ENCODE measurements around the gene MAPK4. TPM values are rescaled to one million over a fixed set of nuclear protein-coding genes. Genes with fewer than 3 reads are reported as not detected.
A peak's percentile ranks its signal among the peaks of the same experiment; 100 is the strongest.
"Not testable (repeated sequence)": the region's sequence is repeated elsewhere in the genome, so short reads cannot be mapped to it uniquely, and the experiment has no call there.

Gene MAPK4
- total RNA-seq = 1.6 TPM in 1 of 2 replicates, not detected in the other

DNA sequence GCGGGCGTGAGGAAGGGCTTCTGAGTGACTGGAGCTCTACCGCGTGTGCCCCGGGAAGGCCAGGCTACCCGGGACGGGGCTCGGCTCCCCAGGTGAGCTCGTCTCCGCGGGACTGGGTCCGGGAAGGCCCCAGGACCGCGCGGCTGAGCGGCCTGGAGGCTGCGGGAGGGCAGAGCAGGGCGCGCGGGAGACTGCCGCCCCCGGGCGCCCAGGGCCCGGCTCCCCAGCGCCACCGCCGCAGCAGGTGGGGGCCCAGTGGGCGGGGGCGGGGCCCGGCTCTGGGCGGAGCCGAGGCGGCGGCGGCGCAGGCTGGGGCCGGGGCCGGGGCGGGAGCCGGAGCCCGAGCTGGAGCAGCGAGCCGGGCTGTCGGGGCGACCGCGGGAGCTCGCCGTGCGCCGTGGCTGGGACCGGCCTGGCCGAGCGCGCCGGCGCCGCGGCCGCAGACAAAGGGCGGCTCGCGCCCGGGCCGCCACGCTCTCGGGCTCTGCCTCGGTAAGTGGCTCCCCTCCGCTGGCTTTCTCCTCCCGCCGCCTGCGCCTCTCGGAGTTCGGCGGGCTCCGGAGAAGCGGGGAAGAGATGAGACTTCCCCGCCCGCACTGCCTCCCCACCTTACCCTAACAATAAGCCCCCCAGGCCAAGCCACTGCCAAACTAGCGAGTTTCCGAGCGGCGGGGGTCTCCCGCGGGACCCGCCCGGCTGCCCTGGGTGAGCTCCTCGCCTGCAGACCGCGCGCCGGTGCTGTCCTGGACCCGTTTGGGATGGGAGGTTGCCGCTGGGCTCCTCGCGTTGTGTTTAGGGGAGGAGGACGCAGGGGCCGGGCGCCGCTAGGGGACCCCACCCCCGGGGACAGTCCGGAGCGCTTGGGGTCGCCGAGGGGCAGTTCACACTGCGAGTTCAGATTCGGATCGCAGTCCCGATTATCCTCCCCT lies at the start of gene MAPK4:
Gene MAPK4 (plus strand): TSS at position 336 of the 929 bp plus-strand sequence. CDS start 103,872 bp downstream, outside the sequence.
- no peak for DNase-seq (ENCODE audit: low read depth)

DNA sequence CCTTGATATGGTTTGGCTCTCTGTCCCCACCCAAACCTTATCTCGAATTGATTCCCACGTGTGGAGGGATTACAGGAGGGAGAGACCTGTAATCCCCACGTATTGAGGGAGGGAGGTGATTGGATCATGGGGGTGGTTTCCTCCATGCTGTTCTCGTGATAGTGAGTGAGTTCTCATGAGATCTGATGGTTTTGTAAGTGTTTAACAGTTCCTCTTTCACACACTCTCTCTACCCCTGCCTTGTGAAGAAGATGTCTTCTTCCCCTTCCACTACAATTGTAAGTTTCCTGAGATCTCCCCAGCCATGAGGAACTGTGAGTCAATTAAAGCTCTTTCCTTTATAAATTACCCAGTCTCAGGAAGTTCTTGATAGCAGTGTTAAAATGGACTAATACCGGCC lies 42.6 kb upstream of the MAPK4 start:
- not testable (repeated sequence) for DNase-seq (ENCODE audit: low read depth)

DNA sequence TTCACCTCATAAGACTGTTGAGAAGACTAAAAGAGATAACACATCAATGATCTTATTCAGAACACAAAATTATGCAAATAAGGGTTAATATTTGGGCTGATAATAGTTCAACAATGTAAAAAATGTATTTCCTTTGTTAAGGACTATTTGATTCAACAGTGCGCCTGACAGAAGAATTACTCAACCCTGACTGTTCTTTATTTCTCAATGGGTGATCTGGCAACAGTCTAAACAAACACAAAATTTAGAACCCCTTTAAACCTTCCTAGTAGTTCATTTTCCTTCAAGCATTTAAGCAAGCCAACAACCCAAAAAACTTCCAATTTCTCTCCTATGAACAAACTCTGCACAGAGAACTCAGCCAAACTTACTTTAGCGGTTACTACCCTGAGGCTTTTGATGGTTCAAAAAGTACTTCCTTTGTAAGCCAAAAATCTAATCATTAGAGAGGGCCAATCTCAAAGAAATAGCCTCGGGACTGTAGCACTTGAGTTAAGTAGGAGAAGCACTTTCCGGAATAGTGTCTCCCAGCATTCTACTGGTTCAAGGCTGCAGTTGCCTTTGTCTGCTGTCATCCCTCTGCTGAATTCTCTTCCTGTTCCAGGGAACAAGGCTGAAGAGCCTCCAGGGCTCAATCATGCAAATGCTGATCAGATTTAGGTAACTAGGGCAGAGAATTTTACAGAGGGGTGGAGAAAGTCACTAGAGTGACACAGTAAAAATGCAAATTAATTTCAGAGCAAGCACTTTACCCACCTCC lies 40.9 kb upstream of the MAPK4 start:
- peak; percentile 14 for DNase-seq (ENCODE audit: low read depth)

DNA sequence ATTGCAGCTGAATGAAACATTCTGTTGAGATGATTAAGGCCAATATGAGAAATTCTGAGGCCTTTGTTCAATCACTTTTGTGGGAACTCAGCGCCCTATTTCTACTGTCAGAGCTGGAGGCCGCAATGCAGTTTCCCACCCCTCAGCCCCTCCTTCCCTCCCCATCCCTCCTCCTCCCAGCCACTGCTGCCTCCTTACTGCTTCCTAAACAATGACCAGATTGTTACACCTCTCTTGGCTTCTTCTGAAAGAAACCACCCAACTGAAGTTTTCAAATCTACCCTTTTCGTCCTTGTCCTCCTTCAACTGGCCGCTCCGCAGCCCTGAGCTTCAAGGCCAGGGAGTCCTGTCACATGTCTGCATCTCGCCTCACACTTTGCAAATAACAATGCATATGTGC lies 36.7 kb upstream of the MAPK4 start:
- no peak for DNase-seq (ENCODE audit: low read depth)

DNA sequence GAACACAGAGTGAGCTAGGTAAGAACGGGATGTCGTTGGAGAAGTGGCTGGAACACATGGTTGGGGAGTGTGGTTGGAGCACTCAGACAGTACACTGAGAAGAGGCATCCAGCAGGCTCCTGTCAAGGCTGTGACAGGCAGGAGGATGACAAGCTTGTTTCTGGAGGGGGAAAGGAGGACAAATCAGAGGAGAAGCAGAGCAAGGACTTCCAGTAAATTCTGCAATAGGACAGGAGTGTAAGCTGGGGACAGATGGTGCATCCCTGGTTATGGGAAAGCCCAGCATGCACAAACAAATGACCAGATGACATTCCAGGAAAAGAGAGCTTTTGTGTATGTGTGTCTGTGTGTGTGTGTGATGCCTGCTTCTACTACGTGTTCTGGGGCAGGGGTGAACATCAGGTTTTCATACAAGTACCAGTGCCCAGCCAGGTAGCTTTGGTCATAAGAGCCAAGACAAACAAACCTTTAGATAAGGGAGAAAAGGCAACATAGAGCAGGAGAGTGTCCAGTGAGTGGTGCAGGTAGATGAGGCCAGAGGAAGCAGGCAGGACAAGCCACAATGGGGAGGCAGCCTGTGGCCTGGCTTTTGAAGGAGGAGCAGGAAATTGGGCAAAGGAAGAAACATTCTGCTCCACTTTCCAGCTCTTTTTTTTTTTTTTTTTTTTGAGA lies 32.1 kb upstream of the MAPK4 start:
- no peak for DNase-seq (ENCODE audit: low read depth)

DNA sequence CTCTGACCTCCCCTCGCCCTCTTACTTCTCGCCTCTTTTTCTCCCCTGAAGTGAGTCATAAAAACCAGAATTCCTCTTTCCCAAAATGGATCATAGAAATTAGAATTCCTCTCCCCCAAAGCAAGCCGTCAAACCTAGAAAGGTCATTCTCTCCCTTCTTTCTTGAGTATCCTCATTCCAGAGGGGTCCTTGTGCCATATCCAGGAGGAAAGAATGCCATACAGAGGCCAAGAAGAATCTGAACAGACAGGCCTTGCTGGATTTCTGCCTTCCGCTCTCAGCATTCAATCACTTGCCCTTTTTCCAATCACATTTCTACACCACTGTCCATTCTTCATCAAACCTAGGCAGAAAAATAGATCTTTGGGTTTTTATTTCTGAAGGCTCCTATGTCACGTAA lies 31.1 kb upstream of the MAPK4 start:
- DNase-seq (ENCODE audit: low read depth) = no peak

DNA sequence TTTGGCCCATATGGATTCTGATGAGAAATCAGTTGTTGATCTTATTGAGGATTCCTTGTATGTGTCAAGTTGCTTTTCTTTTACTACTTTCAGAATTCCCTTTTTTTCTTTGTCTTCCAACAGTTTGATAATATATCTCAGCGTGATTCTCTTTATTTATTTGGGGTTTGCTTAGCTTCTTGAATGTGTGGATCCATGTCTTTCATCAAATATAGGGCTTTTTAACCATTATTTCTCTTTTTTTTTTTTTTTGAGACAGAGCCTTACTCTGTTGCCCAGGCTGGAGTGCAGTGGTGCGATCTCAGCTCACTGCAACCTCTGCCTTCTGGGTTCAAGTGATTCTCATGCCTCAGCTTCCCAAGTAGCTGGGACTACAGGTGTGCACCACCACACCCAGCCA lies 26.1 kb upstream of the MAPK4 start:
- DNase-seq (ENCODE audit: low read depth) = not testable (repeated sequence)

DNA sequence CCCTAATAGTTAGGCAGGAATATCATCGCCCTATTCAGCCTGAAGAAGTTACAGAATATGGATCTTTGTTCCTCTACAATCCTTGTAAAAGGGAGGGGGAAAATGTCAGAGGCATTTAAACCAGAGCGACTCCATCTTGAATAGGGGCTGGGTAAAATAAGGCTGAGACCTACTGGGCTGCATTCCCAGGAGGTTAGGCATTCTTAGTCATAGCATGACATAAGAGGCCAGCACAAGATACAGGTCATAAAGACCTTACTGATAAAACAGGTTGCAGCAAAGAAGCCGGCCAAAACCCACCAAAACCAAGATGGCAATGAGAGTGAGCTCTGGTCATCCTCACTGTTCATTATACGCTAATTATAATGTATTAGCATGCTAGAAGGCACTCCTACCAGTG lies 15.4 kb upstream of the MAPK4 start:
- DNase-seq (ENCODE audit: low read depth) = not testable (repeated sequence)

DNA sequence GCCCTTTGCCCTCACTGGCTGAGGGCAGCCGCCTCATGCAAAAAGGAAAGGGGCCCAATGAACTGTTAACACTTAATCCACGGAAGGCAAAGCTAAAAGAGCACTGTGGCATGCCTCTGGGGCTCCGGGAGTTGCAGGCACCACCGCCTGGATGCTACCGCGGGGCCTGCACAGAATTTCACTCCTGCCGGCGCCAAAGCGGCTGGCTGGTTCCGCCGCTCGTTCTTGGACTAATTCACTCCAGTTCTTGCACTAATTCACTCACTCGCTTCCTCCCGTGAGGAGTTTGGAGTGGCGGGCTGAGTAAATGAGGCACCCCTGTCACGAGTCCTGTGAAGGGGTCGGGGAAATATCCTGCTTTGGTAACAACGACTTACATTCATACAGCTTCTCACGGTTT lies 14.0 kb upstream of the MAPK4 start:
- DNase-seq (ENCODE audit: low read depth) = no peak

DNA sequence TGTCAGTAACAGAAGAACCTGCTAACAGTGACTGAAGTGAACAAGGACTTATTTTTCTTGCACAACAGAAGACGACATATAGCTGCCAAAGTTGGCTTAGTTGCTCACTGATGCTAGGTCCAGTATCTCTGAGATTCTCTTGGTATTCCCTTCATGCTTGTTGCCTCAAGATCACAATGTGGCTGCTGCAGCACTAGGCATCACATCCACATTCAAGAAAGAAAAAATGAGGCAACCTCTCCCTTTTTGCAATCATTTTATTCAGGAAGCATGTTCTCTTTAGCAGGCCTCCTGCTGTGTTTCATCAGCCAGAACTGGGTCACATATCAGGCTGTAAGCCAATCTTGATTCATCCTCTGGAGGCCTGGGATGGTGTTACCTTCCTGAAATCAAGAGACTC lies 11.7 kb upstream of the MAPK4 start:
- DNase-seq (ENCODE audit: low read depth) = no peak

DNA sequence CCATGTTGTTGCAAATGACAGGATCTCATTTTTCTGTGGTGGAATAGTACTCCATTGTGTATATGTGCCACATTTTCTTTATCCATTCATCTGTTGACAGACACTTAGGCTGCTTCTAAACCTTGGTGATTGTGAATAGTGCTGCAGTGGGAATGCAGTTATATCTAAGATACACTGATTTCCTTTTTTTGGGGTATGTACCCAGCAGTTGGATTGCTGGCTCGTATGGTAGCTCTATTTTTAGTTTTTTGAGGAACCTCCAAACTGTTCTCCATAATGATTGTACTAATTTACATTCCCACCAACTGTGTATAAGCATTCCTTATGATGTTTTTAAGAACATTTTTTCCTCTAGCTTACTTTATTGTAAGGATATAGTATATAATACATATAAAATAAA lies 8.2 kb upstream of the MAPK4 start:
- not testable (repeated sequence) for DNase-seq (ENCODE audit: low read depth)

DNA sequence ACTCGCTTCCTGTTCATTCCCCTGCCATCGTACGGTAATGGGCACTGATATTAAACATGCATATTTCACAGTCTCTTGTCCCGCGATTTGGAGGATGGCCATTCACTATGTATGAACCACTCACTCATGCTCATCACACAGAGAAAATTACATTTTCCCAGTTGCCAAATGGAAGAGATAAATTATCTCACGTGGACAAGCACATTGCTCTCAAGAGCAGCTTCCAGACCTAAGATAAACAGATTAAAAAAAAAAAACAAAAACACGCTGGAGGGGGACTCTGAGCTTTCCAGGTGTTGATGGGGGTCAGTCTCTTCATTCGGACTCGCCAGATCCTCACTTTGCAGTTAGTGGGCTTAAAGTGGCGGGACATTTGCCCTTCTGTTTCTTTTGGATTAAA lies 1.7 kb upstream of the MAPK4 start:
- no peak for DNase-seq (ENCODE audit: low read depth)

DNA sequence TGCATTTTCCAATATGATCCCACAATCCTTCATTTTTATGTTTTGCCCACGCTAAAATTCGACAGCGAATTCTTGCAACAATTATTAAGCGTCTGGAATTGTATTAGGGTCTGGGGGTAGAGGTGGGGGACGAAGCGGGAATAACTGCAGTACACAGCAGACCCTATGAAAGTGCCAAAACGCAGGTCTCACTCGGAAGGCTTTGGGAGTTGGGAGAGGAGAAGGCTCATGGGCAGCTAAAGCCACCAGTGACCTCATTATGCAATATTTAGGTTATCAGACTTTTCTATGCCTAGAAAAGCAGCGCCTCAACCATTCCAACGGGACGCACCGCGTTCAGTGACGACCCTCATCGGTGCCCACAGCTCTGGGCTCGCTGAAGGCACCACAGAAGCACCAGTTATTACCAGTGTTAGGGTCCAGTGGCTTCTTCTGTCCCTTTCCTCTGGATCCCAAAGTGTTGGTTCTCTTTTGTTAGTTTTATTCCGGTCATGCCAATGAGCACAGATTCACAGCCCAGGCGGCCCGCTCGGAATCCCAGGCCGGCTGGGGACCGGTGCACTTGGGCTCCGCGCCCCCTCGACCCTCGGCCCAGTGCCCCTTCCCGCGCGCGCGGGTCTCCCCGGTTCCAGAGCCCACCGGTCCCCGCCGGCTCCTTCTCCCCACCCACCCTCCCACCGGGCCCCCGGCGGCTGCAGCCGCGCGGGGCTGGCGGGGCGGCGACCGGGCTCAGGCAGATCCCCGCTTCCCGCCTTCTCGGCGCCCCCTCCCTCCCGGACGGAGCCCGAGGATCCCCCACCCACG lies 737 bp upstream of the MAPK4 start:
- DNase-seq (ENCODE audit: low read depth) = no peak

DNA sequence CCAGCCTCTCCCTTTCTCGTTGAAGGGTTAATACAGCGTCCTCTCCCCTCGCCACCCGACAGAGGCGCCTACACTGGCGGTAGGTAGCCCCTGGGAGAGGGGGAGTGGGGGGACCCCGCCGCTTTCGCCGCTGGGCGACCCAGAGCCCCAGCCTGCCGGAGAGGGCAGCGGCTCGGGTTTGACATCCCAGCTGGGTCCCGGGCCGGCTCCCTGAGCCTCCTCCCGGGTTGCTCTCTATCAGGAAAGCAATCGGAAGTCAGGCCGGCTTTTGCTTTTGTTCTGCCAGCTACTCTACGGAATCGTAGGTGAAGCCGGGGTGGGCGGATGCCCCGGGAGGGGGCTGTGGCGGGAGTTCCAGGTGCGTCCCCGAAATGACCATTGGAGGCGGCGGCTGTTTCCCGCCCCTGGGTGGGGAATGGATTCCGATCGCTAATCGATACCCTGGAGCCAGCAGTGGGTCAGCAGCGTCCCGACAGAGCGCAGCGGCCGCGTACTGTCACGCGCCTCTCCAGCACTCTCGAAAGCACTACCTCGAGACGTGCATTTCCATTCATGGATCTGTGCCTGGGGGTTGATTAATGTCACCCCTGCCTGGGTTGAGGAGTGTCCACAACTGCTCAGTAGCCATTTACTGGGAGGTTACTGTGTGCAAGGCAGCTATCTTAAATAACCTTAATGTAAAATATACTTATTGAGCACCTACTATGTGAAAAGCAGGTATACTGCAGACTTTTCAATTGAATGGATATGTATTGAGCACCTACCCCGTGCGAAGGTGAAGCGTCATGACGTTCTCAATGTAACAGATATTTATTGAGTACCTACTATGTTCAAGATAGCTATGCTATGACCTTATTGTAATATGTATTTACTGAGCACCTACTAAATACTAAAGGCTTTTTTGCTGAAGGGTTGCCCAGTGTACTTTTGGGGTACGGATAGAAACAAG lies 1.1 kb downstream of the MAPK4 start:
- no peak for DNase-seq (ENCODE audit: low read depth)

DNA sequence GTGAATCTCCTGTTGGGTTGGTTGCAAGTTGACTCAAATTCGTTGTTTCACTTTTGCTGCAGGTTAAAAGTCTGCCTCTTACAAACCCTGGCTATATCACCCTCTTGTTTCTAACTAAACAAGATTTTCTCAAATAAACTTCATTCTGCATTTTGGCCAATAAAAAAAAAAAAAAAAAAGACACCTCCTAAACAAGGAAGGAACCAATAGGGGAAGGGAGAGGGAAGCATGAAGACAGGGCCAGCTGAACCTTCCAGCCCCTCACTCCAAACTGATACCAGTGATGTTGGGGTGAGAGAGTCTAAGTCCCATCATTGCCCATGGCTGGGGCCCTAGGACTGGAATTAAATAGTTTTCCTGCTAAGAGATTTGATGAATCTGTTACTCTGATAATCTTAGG lies 2.4 kb downstream of the MAPK4 start:
- DNase-seq (ENCODE audit: low read depth) = not testable (repeated sequence)

DNA sequence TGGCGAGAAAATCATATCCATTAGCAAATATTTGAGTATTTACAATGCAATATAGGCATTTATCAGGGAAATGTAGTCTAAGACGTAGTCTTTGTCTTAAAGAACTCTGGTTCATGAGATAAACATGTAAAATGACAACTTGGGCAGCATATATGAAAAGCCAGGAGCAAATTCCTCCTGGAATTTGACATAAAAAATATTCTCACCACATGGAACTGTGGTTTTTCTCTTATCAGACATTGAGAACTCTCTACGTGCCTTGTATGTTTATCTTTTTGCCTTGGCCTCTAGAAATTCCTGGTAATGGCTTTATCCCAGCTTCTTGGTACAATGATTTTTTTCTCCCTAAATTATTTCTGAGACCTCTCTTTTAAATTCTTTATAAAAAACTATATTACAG lies 2.8 kb downstream of the MAPK4 start:
- DNase-seq (ENCODE audit: low read depth) = no peak

DNA sequence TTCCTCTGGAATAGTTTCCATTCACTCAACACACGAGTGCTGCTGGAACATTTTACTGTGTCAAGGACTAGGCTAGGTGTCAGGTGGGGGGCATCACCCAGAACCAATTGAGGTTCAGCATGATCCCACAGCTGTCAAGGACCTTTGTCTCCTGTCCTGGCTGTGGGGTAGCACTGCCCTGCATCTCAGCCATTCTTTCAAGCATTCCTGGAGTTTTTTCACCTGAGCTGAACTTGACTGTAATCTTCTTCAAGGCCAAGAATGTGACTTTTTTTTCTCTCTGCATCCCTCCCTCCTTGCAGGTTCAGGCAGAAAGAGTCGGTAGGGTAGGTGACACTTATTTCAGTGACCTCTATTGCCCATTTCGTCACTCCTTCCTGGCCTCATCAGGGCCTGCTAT lies 3.5 kb downstream of the MAPK4 start:
- DNase-seq (ENCODE audit: low read depth) = no peak

DNA sequence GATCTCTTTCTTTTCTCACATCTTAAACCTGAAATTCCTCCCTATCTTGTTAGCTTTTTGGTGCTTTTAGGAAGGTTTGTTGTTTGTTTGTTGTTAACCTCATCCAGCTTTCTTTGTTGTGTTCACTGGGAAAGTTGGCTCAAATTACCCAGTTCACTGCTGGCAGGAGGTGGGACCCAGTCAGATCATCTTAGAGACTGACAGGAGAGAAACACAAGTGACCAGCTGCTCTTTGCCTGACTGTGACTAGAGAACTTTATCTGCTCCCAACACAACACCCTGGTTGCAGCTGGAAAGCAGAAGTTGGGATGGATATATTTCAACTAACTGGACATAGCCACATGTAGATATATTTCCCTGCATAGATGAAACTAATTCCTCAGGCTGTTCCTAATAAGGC lies 10.0 kb downstream of the MAPK4 start:
- no peak for DNase-seq (ENCODE audit: low read depth)

DNA sequence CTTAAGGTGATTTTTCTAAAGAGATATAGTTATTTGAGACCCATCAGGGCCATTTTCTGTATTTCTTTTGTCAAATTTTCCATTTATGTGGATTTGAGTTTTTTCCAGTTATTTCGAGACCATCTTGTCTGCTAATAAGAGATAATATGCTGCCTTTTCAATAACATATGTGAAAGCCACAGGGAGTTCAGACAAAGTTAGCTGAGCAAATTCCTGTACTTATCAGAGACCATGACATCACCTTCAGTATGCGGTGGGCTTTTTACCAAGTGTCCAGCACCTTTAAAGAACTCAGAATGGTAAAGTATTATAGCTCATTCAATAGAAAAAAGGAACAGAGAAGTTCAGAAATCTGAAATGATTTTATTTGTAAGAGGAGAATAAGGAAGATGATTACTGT lies 11.7 kb downstream of the MAPK4 start:
- DNase-seq (ENCODE audit: low read depth) = no peak

DNA sequence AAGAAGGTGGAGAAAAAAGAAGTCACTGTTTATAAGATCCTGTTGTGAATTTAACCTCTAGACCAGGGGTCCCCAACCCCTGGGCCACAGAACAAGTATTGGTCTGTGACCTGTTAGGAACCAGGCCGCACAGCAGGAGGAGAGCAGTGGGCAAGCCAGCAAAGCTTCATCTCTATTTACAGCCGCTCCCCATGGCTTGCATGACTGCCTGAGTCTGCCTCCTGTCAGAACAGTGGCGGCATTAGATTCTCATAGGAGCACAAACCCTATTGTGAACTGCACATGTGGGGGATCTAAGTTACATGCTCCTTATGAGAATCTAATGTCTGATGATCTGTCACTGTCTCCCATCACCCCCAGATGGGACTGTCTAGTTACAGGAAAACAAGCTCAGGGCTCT lies 13.3 kb downstream of the MAPK4 start:
- DNase-seq (ENCODE audit: low read depth) = not testable (repeated sequence)
